NB4 (cell line): ENCODE results near the gene CCL27.

Experiments used
- CTCF ChIP-seq: IDR thresholded peaks from one replicate; pipeline ENCODE4 v1.5.1; 2012; ENCODE audit warnings: low read depth, low read length
- MAX ChIP-seq: IDR thresholded peaks from 2 replicates; pipeline ENCODE4 v1.6.1; 2011; ENCODE audit warnings: low read depth, low read length
- MYC ChIP-seq: IDR thresholded peaks from 2 replicates; pipeline ENCODE4 v1.6.1; 2011; ENCODE audit warnings: low read depth, low read length
- POLR2A ChIP-seq: IDR thresholded peaks from 2 replicates; pipeline ENCODE4 v1.6.1; 2011; ENCODE audit warnings: mild to moderate bottlenecking; ENCODE audit not compliant: insufficient read length; ENCODE audit errors: extremely low read depth

- TF ChIP-seq CTCF (no peak), MAX (no peak), POLR2A (no peak), MYC (no peak)
Observed at GRCh38 chr9:34656992-34657391, 5.5 kb downstream of the CCL27 start.
